ENCODE results near the gene MAPK13. TPM values are rescaled to one million over a fixed set of nuclear protein-coding genes. Genes with fewer than 3 reads are reported as not detected.

The MAPK13 gene
- total RNA-seq, 1 experiment from 2014 or later = 2.6 TPM

GRCh38 chr6:36180126-36180525 is 49.8 kb downstream of the MAPK13 start:
- Histone ChIP-seq H3K9me3 (ENCODE audit: low read depth, low read length, poor library complexity, severe bottlenecking) (peaks cover 13% of the 10 kb centered on the region), H3K27ac (ENCODE audit: low read depth, low read length, poor library complexity, severe bottlenecking) (no peak overlapping the region), H3K4me1 (ENCODE audit: insufficient read depth, low read length, poor library complexity, severe bottlenecking) (no peaks in the 10 kb centered on the region), H3K36me3 (ENCODE audit: insufficient read depth, low read length, poor library complexity, severe bottlenecking) (no peaks in the 10 kb centered on the region), H3K27me3 (replicated peaks; ENCODE audit: insufficient read depth, low read depth, low read length, poor library complexity) (no peaks in the 10 kb centered on the region), H3K4me3 (ENCODE audit: low read depth, low read length, poor library complexity, severe bottlenecking) (no peak overlapping the region)
- intact Hi-C loops (cut with micrococcal nuclease; ENCODE audit: unreplicated experiment) = no loop called here
- ChIA-PET POLR2A (ENCODE audit: low non-redundant PET) (no interaction called here), CTCF (no interaction called here)
- no peak for TF ChIP-seq CTCF (conservative IDR thresholded peaks at IDR 0.05; ENCODE audit: low read depth, low read length)
- TF ChIP-seq EZH2 (IDR thresholded peaks at IDR 0.05; ENCODE audit: borderline replicate concordance, low read depth, low read length, poor library complexity, severe bottlenecking) = no peak
- DNase-seq (ENCODE audit: low spot score) = no peak
- BruUV-seq (replicated peaks) = no TSS peak

DNA sequence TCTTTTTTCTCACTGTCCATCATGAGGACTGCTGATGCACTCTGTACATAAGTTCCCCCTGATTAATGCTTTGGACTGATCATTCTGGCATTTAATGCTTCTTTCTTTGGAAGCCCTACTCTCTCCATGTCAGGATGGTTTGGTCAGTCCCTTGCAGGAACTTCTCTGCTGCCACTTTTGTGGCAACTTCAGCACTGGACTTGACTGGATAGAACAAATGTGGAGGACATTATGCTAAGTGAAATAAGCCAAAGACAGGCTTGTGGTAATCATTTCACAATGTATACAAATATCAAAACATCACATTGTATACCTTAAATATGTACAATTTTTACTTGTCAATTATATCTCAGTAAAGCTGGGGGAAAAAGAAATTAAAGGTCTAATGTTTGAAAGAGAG is 54.0 kb downstream of the MAPK13 start:
- Histone ChIP-seq H3K4me1 (ENCODE audit: insufficient read depth, low read length, poor library complexity, severe bottlenecking) (no peaks in the 10 kb centered on the region), H3K27me3 (replicated peaks; ENCODE audit: insufficient read depth, low read depth, low read length, poor library complexity) (no peaks in the 10 kb centered on the region), H3K4me3 (ENCODE audit: low read depth, low read length, poor library complexity, severe bottlenecking) (no peak overlapping the region), H3K27ac (ENCODE audit: low read depth, low read length, poor library complexity, severe bottlenecking) (no peak overlapping the region), H3K9me3 (ENCODE audit: low read depth, low read length, poor library complexity, severe bottlenecking) (no peaks in the 10 kb centered on the region), H3K36me3 (ENCODE audit: insufficient read depth, low read length, poor library complexity, severe bottlenecking) (no peaks in the 10 kb centered on the region)
- intact Hi-C loops (cut with micrococcal nuclease; ENCODE audit: unreplicated experiment) = no loop called here
- no TSS peak for BruUV-seq (replicated peaks)
- DNase-seq (ENCODE audit: low spot score) = no peak
- TF ChIP-seq CTCF (conservative IDR thresholded peaks at IDR 0.05; ENCODE audit: low read depth, low read length) (no peak), EZH2 (IDR thresholded peaks at IDR 0.05; ENCODE audit: borderline replicate concordance, low read depth, low read length, poor library complexity, severe bottlenecking) (no peak)
- ChIA-PET POLR2A (ENCODE audit: low non-redundant PET) (no interaction called here), CTCF (no interaction called here)

- TF ChIP-seq CTCF (conservative IDR thresholded peaks at IDR 0.05; ENCODE audit: low read depth, low read length) (no peak), EZH2 (IDR thresholded peaks at IDR 0.05; ENCODE audit: borderline replicate concordance, low read depth, low read length, poor library complexity, severe bottlenecking) (no peak)
- Histone ChIP-seq H3K36me3 (ENCODE audit: insufficient read depth, low read length, poor library complexity, severe bottlenecking) (no peaks in the 10 kb centered on the region), H3K9me3 (ENCODE audit: low read depth, low read length, poor library complexity, severe bottlenecking) (no peaks in the 10 kb centered on the region), H3K27me3 (replicated peaks; ENCODE audit: insufficient read depth, low read depth, low read length, poor library complexity) (no peaks in the 10 kb centered on the region), H3K27ac (ENCODE audit: low read depth, low read length, poor library complexity, severe bottlenecking) (no peak overlapping the region), H3K4me1 (ENCODE audit: insufficient read depth, low read length, poor library complexity, severe bottlenecking) (no peaks in the 10 kb centered on the region), H3K4me3 (ENCODE audit: low read depth, low read length, poor library complexity, severe bottlenecking) (no peak overlapping the region)
- no TSS peak for BruUV-seq (replicated peaks)
- ChIA-PET CTCF (interaction anchor here (0.6 kb wide), 1 partner anchor 115 kb away, joined by 7 read pairs; no protein-coding TSS in a partner anchor), POLR2A (ENCODE audit: low non-redundant PET) (no interaction called here)
- intact Hi-C loops (cut with micrococcal nuclease; ENCODE audit: unreplicated experiment) = no loop called here
- DNase-seq (ENCODE audit: low spot score) = no peak
Measured at GRCh38 chr6:36186199-36186598, 55.9 kb downstream of the MAPK13 start.
